ENCODE results near the gene OR6J1. TPM values are rescaled to one million over a fixed set of nuclear protein-coding genes. Genes with fewer than 3 reads are reported as not detected.

OR6J1 gene
- total RNA-seq, 2 donors from 2014 or later, result not detected

GRCh38 chr14:22613106-22613695, 31.0 kb downstream of the OR6J1 start:
- Histone ChIP-seq H3K27ac (peak overlapping the region; percentile 41 to 57), H3K36me3 (peaks cover 0 to 3% of the 10 kb centered on the region in 2 donors), H3K4me3 (no peak overlapping the region), H3K9me3 (no peaks in the 10 kb centered on the region), H3K27me3 (replicated peaks; ENCODE audit: insufficient read depth) (no peaks in the 10 kb centered on the region), H3K4me1 (replicated peaks) (no peaks in the 10 kb centered on the region)
- 57% methylated on average over 2 of the region's 2 CpGs for WGBS
- intact Hi-C loops (cut with DNase I), result no loop called here
- TF ChIP-seq POLR2A (IDR thresholded peaks at IDR 0.05) (no peak), CTCF (IDR thresholded peaks at IDR 0.05) (no peak)
- DNase-seq (ENCODE audit: low spot score), result no peak

GRCh38 chr14:22610931-22611330, 33.2 kb downstream of the OR6J1 start:
- 94% methylated on average over 2 of the region's 2 CpGs for WGBS
- DNase-seq (ENCODE audit: low spot score), result no peak
- Histone ChIP-seq H3K4me3 (no peak overlapping the region), H3K27ac (no peak overlapping the region), H3K4me1 (replicated peaks) (no peaks in the 10 kb centered on the region), H3K27me3 (replicated peaks; ENCODE audit: insufficient read depth) (no peaks in the 10 kb centered on the region), H3K9me3 (no peaks in the 10 kb centered on the region), H3K36me3 (peaks cover 6 to 12% of the 10 kb centered on the region in 2 donors)
- TF ChIP-seq CTCF (IDR thresholded peaks at IDR 0.05) (no peak), POLR2A (IDR thresholded peaks at IDR 0.05) (no peak), POLR2AphosphoS5 (IDR thresholded peaks at IDR 0.05) (no peak)
- intact Hi-C loops (cut with DNase I), result no loop called here

- no peaks in the 10 kb centered on the region for H3K4me1 ChIP-seq (replicated peaks)
- TF ChIP-seq CTCF (IDR thresholded peaks at IDR 0.05) (no peak), POLR2A (IDR thresholded peaks at IDR 0.05) (no peak), POLR2AphosphoS5 (IDR thresholded peaks at IDR 0.05) (no peak)
- intact Hi-C loops (cut with DNase I), result no loop called here
- peaks cover 9 to 22% of the 10 kb centered on the region in 2 donors for H3K36me3 ChIP-seq
- no peaks in the 10 kb centered on the region for H3K27me3 ChIP-seq (replicated peaks; ENCODE audit: insufficient read depth)
- H3K4me3 ChIP-seq, result no peak overlapping the region
- no peak overlapping the region for H3K27ac ChIP-seq
- H3K9me3 ChIP-seq, result no peaks in the 10 kb centered on the region
- DNase-seq (ENCODE audit: low spot score), result no peak
- WGBS, result 79% methylated on average over 3 of the region's 3 CpGs
These were observed 36.9 kb downstream of the OR6J1 start for GRCh38 chr14:22607291-22607690.

GRCh38 chr14:22606380-22606779, 37.8 kb downstream of the OR6J1 start:
- H3K4me3 ChIP-seq, result no peak overlapping the region
- WGBS, result 57% methylated on average over 6 of the region's 6 CpGs
- H3K4me1 ChIP-seq (replicated peaks), result no peaks in the 10 kb centered on the region
- intact Hi-C loops (cut with DNase I), result no loop called here
- TF ChIP-seq POLR2A (IDR thresholded peaks at IDR 0.05), result no peak
- TF ChIP-seq CTCF (IDR thresholded peaks at IDR 0.05), result no peak
- no peak for TF ChIP-seq POLR2AphosphoS5 (IDR thresholded peaks at IDR 0.05)
- no peak for DNase-seq (ENCODE audit: low spot score)
- no peaks in the 10 kb centered on the region for H3K27me3 ChIP-seq (replicated peaks; ENCODE audit: insufficient read depth)
- H3K27ac ChIP-seq, result no peak overlapping the region
- peaks cover 6 to 22% of the 10 kb centered on the region in 2 donors for H3K36me3 ChIP-seq
- no peaks in the 10 kb centered on the region for H3K9me3 ChIP-seq

- Histone ChIP-seq H3K36me3 (peaks cover 6 to 22% of the 10 kb centered on the region in 2 donors), H3K9me3 (no peaks in the 10 kb centered on the region), H3K27ac (no peak overlapping the region), H3K27me3 (replicated peaks; ENCODE audit: insufficient read depth) (no peaks in the 10 kb centered on the region), H3K4me1 (replicated peaks) (no peaks in the 10 kb centered on the region), H3K4me3 (no peak overlapping the region)
- intact Hi-C loops (cut with DNase I), result no loop called here
- TF ChIP-seq POLR2AphosphoS5 (IDR thresholded peaks at IDR 0.05) (no peak), CTCF (IDR thresholded peaks at IDR 0.05) (no peak), POLR2A (IDR thresholded peaks at IDR 0.05) (no peak)
- DNase-seq (ENCODE audit: low spot score), result no peak
These were observed 41.3 kb downstream of the OR6J1 start for GRCh38 chr14:22602862-22603261.
